NCI-H69 (cell line): ENCODE results near the gene BAHCC1.

Experiments used
- DNase-seq: peaks from one replicate; lab custom pipeline; 2025; lab: John Stamatoyannopoulos, UW

Gene BAHCC1

DNA sequence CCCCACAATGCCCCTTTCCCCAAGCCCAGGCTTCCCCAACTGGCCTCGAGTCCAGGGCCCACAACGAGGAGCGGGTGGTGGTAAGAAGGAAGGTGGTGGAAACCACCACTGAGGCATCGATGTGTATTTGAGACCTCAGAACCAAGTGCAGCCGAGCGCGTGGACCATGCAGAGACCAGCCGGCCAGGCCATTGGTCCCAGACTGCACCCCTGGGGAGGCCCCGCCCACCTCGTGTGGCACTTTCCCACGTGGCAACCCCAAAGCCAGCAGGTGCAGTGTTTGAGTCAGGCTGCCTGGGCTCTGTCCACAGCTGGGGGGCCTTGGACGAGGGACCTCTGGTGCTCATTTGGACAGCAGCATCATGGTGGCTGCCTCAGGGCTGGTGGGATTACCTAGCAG is 28.1 kb upstream of the BAHCC1 start:
- DNase-seq = no peak

DNA sequence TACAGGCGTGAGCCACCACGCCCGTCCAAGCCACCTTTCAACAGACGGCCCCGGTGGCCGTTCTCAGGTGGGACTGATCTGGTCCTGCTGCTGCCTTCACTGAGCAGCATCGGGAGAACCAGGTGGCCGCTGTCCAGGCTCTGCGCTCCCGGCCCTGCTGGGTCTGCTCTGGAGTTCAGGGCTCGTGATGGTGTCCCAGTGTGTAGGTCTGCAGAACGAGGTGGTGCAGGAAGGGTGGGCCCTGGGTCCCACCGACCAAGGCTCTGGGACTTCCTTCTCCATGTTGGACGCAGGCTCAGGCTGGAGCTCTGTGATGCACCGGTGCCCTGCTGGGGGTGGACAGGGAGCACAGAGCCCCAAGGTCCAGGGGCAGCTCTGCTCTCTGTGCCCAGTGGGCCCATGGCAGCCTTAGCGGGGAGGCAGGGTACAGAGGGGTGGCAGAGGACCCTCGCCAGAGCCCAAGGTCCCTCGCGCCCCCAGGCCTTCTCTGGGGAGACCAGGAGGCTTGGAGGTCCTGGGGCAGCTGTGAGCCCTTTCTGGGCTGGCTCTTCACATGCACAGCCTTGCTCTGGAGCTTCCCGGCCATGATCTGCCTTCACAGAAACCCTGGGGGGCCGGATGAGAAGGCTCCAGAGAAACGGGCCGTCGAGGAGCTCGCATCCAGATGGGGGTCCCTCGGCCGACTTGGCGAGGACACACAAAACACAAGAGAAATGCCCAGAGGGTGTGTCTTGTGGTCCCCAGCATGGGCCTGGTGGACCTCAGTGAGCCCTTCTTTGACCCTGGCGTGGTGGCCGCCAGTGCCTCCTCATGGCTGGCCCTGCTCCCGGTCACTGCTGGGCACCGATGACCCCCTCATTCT is 26.9 kb upstream of the BAHCC1 start:
- no peak for DNase-seq

DNA sequence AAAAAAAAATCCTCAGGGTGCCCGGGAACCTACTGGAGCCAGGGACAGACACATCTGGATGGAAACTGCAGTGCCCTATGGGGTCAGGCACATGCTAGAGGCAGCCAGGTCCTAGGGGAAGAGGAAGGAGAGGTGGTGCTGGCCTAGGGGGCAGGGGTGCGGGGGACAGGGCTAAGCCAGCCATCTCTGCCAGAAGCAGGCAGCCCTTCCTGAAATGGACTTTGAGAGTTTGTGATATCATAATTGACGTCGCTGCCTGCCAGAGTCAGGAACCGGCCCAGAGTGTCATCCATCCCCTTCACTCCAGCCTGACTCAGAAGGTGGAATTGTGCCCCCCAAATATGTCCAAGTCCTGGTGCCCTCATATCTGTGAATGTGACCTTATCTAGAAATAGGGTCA is 25.0 kb upstream of the BAHCC1 start:
- DNase-seq = no peak

DNA sequence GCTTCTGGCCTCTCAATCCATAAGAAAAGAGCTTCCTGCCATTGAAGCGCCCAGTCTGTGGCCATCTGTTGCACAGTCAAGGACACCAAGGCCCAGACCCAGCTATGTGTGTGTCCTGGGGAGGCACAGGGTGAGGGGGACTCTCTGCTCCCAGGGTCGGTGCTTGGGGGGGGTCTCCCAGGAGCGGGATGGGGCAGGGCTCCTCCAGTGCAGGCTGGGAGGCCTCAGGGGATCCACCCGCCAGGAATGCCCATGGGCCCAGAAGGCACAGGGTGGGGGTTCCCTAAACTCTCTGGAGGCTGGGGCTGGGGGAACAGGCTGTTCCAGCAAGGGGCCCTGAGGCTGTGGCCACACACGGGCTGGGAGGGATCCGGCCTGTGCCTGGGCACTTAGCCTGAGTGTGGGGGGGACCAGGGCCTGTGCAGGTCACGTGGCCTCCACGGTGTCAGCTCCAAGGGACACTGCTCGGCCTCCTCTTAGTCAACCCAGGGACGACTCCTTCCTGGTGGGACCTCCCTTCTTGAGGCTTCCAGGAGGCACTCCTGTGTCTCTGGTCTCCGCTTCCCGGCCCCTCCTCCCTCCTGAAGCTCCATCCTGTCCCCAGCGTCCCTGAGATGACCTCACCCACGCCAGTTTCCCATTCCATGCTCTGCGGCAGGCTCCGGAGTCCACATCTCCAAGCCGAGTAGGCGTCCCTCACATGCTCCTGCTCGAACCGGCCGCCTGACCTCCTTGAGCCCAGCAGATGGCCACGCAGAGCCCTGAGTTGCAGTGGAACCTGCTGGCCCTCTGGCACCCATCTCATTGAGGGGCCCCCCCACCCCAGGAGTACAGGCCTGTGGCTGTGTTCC is 23.1 kb upstream of the BAHCC1 start:
- DNase-seq = no peak

DNA sequence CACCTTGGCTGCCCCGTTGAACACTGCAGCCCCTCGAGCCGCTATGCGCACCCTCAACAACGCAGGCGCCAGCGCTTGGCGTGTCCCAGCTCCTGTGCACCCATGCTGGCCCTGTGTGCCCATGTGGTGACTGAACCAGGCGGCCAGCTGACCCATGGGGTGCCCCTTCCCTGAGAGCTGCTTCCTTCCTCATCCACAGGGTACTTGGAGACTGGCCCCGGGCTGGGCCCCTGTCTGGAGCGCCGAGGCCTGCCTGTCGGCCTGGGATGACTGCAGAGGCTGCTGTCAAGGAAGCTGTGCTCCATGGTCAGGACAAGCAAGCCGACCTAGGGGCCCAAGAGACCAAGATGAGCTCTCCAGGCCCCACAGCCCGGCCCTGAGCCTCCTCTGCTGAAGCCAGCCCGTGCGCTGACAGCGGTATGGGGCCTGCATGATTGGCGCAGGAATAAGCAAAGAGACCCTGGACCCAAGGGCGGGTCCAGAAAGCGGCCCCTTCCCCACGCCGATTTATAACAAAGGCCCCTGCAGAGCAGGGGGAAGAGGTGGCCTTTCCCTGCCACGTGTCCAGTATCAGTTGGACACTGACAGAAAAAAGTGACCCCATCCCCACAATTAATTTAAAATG is 21.6 kb upstream of the BAHCC1 start:
- no peak for DNase-seq

DNA sequence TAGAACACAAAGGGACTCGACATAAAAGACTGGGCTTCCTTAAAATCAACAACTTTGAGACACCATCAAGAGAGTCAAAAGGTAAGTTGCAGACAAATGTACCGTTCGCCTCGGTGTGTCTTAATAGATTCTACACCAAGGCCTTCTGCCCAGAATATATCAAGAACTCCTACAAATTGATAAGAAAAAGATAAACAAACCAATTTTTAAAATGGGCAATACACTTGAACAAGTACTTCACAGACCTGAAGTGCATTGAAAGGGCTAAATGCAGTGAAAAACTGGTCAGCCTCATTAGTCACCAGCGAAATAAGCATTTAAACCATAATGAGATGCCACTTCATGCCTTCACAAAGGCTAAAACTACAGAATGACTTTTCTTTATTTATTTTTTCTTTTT is 20.4 kb upstream of the BAHCC1 start:
- DNase-seq = no peak

DNA sequence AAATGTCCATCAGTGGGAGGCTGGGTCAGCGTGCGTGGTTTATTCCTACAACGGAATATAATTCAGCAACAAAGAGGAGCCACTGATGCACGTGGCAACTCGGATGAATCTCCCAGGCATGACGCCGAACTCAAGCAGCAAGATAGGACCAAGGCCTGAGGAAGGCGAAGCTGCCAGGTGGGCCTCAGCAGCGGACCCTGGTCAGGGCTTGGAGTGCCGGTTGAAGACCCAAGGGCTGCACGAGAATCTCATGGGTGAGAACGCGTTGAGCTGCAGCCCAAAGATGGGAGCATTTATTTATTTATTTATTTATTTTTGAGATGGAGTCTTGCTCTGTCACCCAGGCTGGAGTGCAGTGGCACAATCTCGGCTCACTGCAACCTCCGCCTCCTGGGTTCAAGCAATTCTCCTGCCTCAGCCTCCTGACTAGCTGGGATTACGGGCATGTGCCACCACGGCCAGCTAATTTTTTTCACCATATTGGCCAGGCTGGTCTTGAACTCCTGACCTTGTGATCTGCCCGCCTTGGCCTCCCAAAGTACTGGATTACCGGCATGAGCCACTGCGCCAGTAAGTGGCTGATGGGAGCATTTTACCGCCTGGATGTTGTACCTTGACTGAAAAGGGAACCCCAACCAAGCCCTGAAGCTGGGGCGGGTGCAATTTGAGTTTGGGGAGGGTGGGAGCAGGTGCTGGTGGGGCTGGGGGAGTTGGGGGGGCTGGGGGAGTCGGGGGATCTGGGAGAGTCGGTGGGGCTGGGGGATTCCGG is 18.1 kb upstream of the BAHCC1 start:
- DNase-seq = no peak

DNA sequence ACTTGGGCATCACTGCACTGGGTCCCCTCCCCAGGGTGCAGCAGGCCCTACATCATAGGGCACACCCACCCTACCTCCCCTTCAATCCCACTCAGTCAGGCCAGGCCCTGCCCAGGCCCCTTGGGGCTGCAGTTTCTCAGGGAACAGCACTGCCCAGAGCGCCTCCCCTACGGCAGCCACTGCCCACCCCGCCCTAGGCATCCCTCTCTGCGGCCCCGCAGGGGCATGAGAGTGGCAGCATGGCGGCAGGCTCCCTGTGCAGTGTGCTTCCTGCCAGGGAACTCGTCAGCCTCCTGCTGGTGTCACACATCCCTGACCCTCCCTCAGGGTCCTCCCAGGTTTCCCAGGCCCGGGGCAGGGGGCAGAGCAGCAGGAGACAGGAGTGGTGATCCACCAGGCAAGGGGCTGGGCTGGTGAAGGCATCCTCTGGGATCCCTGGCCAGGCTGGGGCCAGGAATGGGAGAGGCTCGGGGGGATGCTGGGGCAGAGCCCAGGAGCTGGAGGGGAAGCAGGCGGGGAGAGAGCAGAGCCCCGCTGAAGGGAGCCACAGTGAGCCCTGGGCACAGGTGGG is 16.2 kb upstream of the BAHCC1 start:
- DNase-seq = peak; percentile 40

DNA sequence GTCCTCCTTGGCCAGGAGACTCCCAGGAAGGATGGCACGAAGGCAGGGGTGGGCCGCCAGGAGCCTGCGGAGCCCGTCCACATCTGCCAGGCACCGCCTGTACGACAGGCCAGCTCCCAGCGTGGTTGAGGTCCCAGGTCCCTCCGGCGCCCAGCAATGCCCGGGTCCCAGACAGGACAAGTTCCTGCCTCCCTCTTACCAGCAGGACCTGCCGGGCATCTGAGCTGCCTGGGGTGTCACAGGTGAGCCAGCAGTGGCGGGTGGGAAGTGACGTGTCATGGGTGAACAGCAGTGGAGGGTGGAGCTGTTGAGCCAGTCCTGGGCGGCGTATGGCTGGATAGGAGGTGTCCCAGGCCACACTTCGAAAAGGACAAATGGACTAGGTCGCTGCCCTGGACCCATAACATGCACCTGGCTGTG is 15.7 kb upstream of the BAHCC1 start:
- DNase-seq = peak; percentile 40

DNA sequence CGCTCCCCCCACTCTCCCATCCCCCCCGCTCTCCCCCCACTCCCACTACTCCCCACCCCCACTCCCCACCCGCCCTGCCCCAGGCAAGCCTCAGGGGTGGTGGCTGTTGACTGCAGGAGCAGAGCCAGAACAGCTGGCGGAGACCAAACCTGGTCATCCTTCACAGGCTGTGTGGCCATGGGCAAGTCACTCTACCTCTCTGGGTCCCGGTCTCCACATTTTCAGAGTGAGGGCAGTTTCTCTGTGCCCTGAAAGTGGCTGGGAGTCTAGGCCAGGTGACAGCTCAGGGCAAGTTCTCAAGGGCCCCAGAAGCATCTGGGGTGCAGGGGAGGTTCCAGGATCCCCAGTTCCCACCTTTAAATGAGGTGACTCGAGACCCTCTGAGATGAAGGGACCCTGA is 15.1 kb upstream of the BAHCC1 start:
- peak; percentile 28 for DNase-seq

DNA sequence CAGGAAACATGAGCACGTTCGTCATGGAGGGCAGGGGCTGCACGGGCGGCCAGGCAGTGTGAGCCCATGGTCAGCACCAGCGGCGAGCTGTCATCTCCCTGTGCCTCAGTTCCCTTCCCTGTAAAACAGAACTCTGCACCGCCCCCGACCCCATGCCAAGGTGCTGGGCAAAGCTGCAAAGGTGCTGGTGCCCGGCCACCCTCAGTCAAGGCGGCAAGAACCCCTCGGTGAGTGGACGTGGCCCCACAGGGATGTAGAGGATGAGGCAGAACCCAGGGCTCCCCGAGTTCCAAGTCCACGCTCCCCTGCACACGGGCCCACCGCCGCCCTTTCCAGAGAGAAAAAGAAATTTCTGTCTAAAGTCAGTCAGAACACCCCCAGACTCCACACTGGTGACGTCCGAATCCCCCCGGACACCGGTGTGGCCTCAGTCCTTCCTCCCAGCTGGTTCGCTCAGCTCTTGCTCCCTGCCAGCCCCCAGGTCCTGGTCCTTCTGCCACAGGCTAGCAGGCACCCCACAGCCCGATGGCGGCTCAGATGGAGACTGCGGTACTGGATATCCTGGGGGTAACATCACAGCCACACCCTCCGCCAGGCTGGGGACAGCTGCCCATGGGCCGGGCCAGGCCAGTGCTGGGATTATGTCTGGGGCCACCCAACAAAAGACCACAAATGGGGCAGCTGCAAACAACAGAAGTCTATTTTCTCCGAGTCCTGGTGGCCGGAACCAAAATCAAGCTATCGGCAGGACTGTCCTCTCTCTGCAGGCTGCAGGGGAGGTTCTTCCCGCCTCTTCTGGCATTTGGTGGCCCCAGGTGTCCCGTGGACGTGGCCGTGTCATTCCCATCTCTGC is 14.4 kb upstream of the BAHCC1 start:
- DNase-seq = no peak

DNA sequence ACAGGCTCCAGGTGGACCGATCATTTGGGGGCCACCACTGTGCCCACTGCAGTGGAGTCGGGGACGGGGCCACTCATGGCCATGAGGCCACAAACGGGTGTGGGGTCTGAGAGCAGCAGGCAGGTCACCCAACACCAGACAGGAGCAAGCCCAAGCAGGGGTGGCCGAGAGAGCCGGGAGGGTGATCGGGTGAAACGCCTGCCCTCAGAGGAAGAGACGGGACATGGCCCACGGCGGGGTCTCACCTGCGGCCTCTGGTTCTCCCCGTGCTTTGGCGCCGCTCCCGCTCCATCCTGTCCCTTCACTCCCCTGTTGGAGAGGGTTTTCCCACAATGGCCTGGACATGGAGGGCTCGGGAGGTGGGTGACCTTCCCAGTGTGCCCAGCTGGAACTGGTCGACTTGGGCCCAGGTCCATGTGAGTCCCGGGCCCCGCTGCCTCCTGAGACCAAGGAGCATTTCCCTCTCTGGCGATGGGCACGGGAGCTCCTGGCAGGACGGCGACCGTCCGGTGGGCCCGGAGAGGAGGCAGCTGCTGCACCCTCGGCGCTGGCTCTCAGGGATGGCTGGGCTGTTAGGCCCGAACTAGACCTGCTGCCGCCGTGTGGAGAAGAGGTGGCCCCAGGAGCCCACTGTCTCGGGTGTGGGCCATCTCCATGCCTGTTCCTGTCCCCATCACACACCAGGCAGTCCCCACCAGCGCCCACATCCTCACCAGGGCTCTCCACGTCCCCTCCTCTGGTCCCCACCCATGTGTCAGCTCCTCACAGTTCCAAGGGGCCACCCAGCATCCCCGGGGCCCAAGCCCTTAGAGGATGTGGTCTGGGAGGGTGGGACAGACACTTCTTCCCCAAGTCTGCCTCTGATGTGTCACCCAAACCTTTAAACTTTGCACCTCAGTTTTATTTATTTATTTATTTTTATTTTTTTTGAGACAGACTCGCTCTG is 13.4 kb upstream of the BAHCC1 start:
- no peak for DNase-seq

DNA sequence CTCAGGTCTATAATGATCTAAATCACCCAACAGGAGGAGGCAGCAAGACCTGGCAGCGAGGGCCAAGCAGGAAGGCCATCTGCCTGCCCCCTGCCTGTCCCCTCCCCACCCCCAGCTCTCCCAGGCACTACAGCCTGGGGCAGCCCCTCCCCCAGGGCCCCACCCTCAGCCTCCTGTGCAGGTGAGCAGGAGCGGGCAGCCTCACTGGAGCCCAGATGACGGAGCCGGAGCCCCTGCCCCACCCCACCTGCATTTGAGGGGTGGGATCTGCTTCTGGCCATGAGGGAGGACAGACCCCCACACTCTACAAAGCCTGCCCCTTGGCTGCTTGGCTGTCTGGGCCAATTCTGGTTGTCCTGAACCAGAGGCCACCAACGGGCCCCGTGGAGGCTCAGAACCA is 12.4 kb upstream of the BAHCC1 start:
- DNase-seq = peak; percentile 74

DNA sequence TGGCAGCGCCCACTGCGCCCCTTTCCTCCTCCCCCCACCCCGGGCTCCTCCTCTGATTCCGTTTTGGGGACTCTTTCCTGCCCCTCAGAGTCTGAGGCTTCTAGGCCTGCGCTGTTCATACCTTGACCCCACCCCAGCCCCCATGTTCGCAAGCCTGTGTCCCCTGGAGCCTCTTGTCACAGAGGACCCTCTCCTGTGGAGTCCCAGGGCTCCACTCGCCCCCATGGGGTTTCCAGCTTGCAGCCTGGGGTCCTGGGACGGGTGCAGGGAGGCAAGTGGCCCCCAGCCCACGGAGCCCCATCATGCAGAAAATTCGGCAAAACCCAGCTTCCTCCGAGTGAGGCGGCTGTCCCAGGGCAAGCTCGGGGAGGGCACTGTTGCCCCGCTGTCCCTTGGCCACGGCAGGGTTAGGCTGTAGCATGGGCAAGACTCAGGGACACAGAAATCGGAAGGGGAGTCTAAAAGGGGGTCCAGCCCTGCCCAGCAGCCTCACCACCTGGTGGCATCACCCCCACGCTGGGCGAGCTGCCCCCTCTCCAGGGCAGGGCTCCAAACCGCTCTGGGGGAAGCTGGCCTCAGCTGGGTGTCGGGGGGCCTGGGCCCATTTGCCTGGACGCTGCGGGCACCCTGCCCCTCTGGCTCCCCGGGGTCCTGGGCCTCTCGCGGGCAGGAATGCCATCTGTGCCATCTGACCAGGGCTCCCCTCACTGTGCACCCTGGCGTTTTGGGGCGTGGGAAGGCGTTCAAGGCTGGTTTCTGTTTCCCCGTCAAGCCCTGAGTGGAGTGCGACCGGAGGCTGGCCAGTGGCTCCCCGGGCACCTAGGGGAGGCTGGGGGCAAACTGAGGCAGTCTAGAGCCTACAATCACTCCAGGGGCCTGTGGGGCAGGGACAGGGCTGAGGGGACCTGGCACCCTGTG is 11.5 kb upstream of the BAHCC1 start:
- no peak for DNase-seq

DNA sequence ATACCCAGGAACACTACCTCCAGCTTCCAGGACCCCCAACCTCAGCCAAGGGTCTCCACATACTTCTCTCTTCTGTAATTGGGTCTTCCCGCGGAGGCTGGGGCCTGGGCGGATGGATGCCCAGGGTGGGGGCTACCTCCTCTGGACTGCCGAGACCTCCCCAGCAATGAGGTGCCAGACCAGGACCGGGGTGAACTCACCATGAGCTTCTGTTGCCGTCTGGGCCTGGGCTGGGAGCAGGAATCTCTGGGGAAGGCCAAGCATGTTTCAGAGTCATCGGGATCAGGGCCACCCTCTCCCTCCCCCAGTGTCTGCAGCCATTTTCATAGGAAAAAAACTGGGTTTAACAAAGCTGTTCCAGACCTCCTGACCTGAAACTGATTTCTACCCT is 10.3 kb upstream of the BAHCC1 start:
- no peak for DNase-seq

DNA sequence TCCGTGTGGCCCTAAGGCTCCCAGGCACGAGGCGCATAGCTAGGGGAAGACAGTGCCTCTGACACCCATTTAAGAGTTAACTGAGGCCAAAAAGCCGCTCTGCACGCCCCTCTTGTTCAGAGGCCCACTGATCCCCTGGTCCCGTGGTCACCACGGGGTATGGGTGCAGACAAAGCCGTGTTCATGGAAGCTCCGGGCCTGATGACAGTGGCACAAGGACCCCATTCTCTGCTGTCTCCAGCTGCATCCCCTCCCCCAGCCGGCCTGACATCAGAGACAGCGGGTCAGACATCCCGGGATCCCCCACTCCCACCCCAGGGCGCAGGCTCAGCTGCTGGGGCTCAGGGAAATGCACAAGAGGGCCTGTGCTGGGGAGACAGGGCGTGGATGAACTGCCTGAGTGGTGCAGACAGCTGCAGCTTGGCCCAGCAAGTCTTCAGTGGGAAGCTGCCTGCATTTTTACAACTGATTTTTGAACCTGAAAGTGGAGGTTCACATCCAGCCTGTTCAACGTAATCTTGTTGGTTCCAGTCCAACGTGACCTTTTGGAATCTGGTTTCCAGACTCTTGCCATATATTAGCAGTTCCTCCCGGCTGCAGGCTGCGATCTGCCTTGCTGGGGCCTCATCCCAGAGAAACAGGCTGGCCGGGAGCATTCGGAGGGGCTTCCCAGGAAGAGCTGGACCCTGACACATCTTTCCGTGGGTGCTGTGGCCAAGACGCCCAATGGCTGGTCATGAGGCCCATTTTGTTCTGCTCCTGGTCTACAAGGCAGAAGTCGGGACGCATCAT is 9.7 kb upstream of the BAHCC1 start:
- DNase-seq = no peak

DNA sequence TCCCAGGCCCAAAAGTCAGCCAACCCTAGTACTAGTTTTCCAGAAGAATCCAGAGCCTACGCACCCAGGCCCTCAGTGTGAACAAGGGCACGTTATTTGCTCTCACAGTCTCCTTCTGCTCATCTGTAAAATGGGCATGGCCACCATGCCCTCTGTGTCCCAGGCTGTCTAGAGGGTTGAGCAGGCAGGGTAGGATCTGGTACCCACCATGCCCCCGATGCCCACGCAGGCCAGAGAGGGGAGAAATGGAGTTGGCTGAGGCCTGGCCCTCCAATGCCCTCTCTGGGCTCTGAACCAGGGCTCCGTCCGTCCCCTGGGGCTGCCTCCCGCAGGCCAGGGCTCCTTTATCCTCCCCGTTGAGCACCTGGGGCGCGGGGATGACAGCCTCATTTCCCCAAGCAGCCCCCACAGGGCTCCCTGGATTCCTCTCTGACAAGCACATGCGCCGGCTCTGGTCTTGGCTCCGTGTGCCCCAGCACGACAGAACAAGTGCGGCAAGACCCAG is 9.1 kb upstream of the BAHCC1 start:
- no peak for DNase-seq
